Liver (tissue), 3 donors: ENCODE measurements around the gene PLPP6.
"Not testable (repeated sequence)": the region's sequence is repeated elsewhere in the genome, so short reads cannot be mapped to it uniquely, and the experiment has no call there.

Source experiments
- JUND ChIP-seq, 2 donors: IDR thresholded peaks; 2 replicates each; pipeline ENCODE4 v1.6.1; 2016; ENCODE audit warnings: antibody characterized with exemption in 2 of 2
- RAD21 ChIP-seq, 2 donors: IDR thresholded peaks; 2 replicates each; pipeline ENCODE4 v1.6.1; 2016; ENCODE audit warnings: antibody characterized with exemption in 2 of 2, mild to moderate bottlenecking in 2 of 2
- YY1 ChIP-seq: IDR thresholded peaks from 2 replicates; pipeline ENCODE4 v1.6.1; 2016; ENCODE audit warnings: antibody characterized with exemption, mild to moderate bottlenecking
- TF ChIP-seq, protein P1 (sequence below): fragments of 150-350 bp; IDR thresholded peaks from 2 replicates; pipeline ENCODE4 v1.5.1; 2017; ENCODE audit warnings: improper control_type of control experiment, low read depth, low read length; ENCODE audit not compliant: missing input control
- donor health status: healthy.
- donor health status: healthy.

DNA sequence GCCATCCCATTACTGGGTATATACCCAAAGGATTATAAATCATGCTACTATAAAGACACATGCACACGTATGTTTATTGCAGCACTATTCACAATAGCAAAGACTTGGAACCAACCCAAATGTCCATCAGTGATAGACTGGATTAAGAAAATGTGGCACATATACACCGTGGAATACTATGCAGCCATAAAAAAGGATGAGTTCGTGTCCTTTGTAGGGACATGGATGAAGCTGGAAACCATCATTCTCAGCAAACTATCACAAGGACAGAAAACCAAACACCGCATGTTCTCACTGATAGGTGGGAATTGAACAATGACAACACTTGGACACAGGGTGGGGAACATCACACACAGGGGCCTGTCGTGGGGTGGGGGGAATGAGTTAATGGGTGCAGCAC lies 1.4 kb upstream of the PLPP6 start:
- TF ChIP-seq, protein P1, sequence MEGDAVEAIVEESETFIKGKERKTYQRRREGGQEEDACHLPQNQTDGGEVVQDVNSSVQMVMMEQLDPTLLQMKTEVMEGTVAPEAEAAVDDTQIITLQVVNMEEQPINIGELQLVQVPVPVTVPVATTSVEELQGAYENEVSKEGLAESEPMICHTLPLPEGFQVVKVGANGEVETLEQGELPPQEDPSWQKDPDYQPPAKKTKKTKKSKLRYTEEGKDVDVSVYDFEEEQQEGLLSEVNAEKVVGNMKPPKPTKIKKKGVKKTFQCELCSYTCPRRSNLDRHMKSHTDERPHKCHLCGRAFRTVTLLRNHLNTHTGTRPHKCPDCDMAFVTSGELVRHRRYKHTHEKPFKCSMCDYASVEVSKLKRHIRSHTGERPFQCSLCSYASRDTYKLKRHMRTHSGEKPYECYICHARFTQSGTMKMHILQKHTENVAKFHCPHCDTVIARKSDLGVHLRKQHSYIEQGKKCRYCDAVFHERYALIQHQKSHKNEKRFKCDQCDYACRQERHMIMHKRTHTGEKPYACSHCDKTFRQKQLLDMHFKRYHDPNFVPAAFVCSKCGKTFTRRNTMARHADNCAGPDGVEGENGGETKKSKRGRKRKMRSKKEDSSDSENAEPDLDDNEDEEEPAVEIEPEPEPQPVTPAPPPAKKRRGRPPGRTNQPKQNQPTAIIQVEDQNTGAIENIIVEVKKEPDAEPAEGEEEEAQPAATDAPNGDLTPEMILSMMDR, result not testable (repeated sequence)
- TF ChIP-seq RAD21 (IDR thresholded peaks at IDR 0.05); JUND (IDR thresholded peaks at IDR 0.05); YY1: not testable (repeated sequence)
